Measurements from ENCODE around the gene GYS2. TPM values are rescaled to one million over a fixed set of nuclear protein-coding genes. Genes with fewer than 3 reads are reported as not detected.
A peak's percentile ranks its signal among the peaks of the same experiment; 100 is the strongest.

The GYS2 gene
- total and polyA plus RNA-seq, 2 experiments from 2014 or later: not detected

- H3K9ac ChIP-seq: no peak overlapping the region
- H3K4me2 ChIP-seq (ENCODE audit: unreplicated experiment): no peak overlapping the region
- no peaks in the 10 kb centered on the region for H3F3A ChIP-seq (ENCODE audit: insufficient read depth)
- TF ChIP-seq EZH2phosphoT487 (IDR thresholded peaks at IDR 0.05; ENCODE audit: insufficient read depth, low read depth): no peak
- H3K79me2 ChIP-seq (ENCODE audit: insufficient read depth): no peaks in the 10 kb centered on the region
- H2AFZ ChIP-seq: no peak overlapping the region
- in situ Hi-C loops (cut with MboI): no loop called here
- H3K4me3 ChIP-seq: no peak overlapping the region
- H4K20me1 ChIP-seq (ENCODE audit: insufficient read depth): no peaks in the 10 kb centered on the region
- WGBS, 2 experiments (ENCODE audit: low coverage in 1 of 2, low lambda C conversion rate in 2 of 2, missing lambda C conversion rate in 2 of 2): 73 to 80% methylated on average over 5 of the region's 5 CpGs
- no peaks in the 10 kb centered on the region for H3K4me1 ChIP-seq (ENCODE audit: insufficient read depth)
- no peak for DNase-seq
- no peaks in the 10 kb centered on the region for H3K9me2 ChIP-seq (ENCODE audit: insufficient read depth)
- H3K27ac ChIP-seq: no peak overlapping the region
- no peaks in the 10 kb centered on the region for H3K27me3 ChIP-seq (replicated peaks; ENCODE audit: insufficient read depth)
- no peaks in the 10 kb centered on the region for H3K36me3 ChIP-seq (ENCODE audit: low read depth)
- no peaks in the 10 kb centered on the region for H3K9me3 ChIP-seq (ENCODE audit: low read depth)
Observed at GRCh38 chr12:21566223-21566906, 38.3 kb downstream of the GYS2 start.

- Histone ChIP-seq H3K4me2 (ENCODE audit: unreplicated experiment) (no peak overlapping the region), H4K20me1 (ENCODE audit: insufficient read depth) (no peaks in the 10 kb centered on the region), H3K4me3 (no peak overlapping the region), H2AFZ (no peak overlapping the region), H3K79me2 (ENCODE audit: insufficient read depth) (no peaks in the 10 kb centered on the region), H3K4me1 (ENCODE audit: insufficient read depth) (peaks cover 14% of the 10 kb centered on the region), H3K27me3 (replicated peaks; ENCODE audit: insufficient read depth) (no peaks in the 10 kb centered on the region), H3F3A (ENCODE audit: insufficient read depth) (peaks cover 20% of the 10 kb centered on the region), H3K9me2 (ENCODE audit: insufficient read depth) (no peaks in the 10 kb centered on the region; the same call in 1 of the 2 replicates), H3K9ac (no peak overlapping the region), H3K27ac (no peak overlapping the region), H3K9me3 (ENCODE audit: low read depth) (no peaks in the 10 kb centered on the region), H3K36me3 (ENCODE audit: low read depth) (no peaks in the 10 kb centered on the region)
- no peak for TF ChIP-seq EZH2 (IDR thresholded peaks at IDR 0.05; ENCODE audit: insufficient read depth, poor library complexity, severe bottlenecking)
- TF ChIP-seq EZH2phosphoT487 (IDR thresholded peaks at IDR 0.05; ENCODE audit: insufficient read depth, low read depth): no peak
- WGBS, 2 experiments (ENCODE audit: low coverage in 1 of 2, low lambda C conversion rate in 2 of 2, missing lambda C conversion rate in 2 of 2): 40 to 46% methylated on average over 2 of the region's 2 CpGs
- in situ Hi-C loops (cut with MboI): no loop called here
- no peak for DNase-seq
Observed at GRCh38 chr12:21562859-21563258, 41.8 kb downstream of the GYS2 start.

GRCh38 chr12:21561158-21561557, 43.5 kb downstream of the GYS2 start:
- Histone ChIP-seq H3K27ac (no peak overlapping the region), H4K20me1 (ENCODE audit: insufficient read depth) (no peaks in the 10 kb centered on the region), H3K36me3 (ENCODE audit: low read depth) (no peaks in the 10 kb centered on the region), H3K4me3 (no peak overlapping the region), H3K9me3 (ENCODE audit: low read depth) (no peaks in the 10 kb centered on the region), H3K79me2 (ENCODE audit: insufficient read depth) (no peaks in the 10 kb centered on the region), H3K4me2 (ENCODE audit: unreplicated experiment) (no peak overlapping the region), H3K4me1 (ENCODE audit: insufficient read depth) (peaks cover 14% of the 10 kb centered on the region), H3K27me3 (replicated peaks; ENCODE audit: insufficient read depth) (no peaks in the 10 kb centered on the region), H3K9ac (no peak overlapping the region), H3K9me2 (ENCODE audit: insufficient read depth) (no peaks in the 10 kb centered on the region; the same call in 1 of the 2 replicates), H2AFZ (no peak overlapping the region), H3F3A (ENCODE audit: insufficient read depth) (peaks cover 20% of the 10 kb centered on the region)
- TF ChIP-seq EZH2phosphoT487 (IDR thresholded peaks at IDR 0.05; ENCODE audit: insufficient read depth, low read depth) (no peak), EZH2 (IDR thresholded peaks at IDR 0.05; ENCODE audit: insufficient read depth, poor library complexity, severe bottlenecking) (no peak)
- no peak for DNase-seq
- in situ Hi-C loops (cut with MboI): no loop called here
- WGBS, 2 experiments (ENCODE audit: low coverage in 1 of 2, low lambda C conversion rate in 2 of 2, missing lambda C conversion rate in 2 of 2): 6 to 12% methylated on average over 2 of the region's 2 CpGs

GRCh38 chr12:21559855-21560569, 44.6 kb downstream of the GYS2 start:
- in situ Hi-C loops (cut with MboI): no loop called here
- Histone ChIP-seq H3K9me3 (ENCODE audit: low read depth) (no peaks in the 10 kb centered on the region), H3K79me2 (ENCODE audit: insufficient read depth) (no peaks in the 10 kb centered on the region), H3K36me3 (ENCODE audit: low read depth) (no peaks in the 10 kb centered on the region), H3K4me1 (ENCODE audit: insufficient read depth) (peaks cover 14% of the 10 kb centered on the region), H3K4me3 (no peak overlapping the region), H4K20me1 (ENCODE audit: insufficient read depth) (no peaks in the 10 kb centered on the region), H3K9ac (no peak overlapping the region), H3K4me2 (ENCODE audit: unreplicated experiment) (peak overlapping the region; percentile 9), H3K27me3 (replicated peaks; ENCODE audit: insufficient read depth) (no peaks in the 10 kb centered on the region), H3K9me2 (ENCODE audit: insufficient read depth) (no peaks in the 10 kb centered on the region; the same call in 1 of the 2 replicates), H2AFZ (peak overlapping the region; percentile 1; the same call in 1 of the 2 replicates), H3K27ac (peak overlapping the region; percentile 26), H3F3A (ENCODE audit: insufficient read depth) (peaks cover 20% of the 10 kb centered on the region)
- TF ChIP-seq EZH2 (IDR thresholded peaks at IDR 0.05; ENCODE audit: insufficient read depth, poor library complexity, severe bottlenecking): no peak
- no peak for TF ChIP-seq EZH2phosphoT487 (IDR thresholded peaks at IDR 0.05; ENCODE audit: insufficient read depth, low read depth)
- 46 to 50% methylated on average over 7 of the region's 7 CpGs for WGBS, 2 experiments (ENCODE audit: low coverage in 1 of 2, low lambda C conversion rate in 2 of 2, missing lambda C conversion rate in 2 of 2)
- peak; percentile 68 for DNase-seq

Measured in GM23248 (cell line).